A549 treated with RU486 at 1 μM for 4 hours (cell line): ENCODE data around the gene TRIM49. TPM values are rescaled to one million over a fixed set of nuclear protein-coding genes. Genes with fewer than 3 reads are reported as not detected.

ENCODE experiments used
- total RNA-seq: library from RNA; stranded (reverse); fragments of 200-300 nt; extraction: Qiagen RNA extraction; gene quantifications from 5 replicates; pipeline ENCODE4 v1.2.3, GENCODE V29; 2022; ENCODE audit warnings: low read depth

Gene TRIM49, protein sequence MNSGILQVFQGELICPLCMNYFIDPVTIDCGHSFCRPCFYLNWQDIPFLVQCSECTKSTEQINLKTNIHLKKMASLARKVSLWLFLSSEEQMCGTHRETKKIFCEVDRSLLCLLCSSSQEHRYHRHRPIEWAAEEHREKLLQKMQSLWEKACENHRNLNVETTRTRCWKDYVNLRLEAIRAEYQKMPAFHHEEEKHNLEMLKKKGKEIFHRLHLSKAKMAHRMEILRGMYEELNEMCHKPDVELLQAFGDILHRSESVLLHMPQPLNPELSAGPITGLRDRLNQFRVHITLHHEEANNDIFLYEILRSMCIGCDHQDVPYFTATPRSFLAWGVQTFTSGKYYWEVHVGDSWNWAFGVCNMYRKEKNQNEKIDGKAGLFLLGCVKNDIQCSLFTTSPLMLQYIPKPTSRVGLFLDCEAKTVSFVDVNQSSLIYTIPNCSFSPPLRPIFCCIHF
- total RNA-seq, result not detected in 5 replicates

GRCh38 chr11:89808475-89808874, at the start of gene TRIM49:
Gene TRIM49 (minus strand): TSS chr11:89808575. CDS start chr11:89804469, 4,106 bp downstream.

Other genes with a start within 250 kb of the TRIM49 start
- gene TRIM77, start 98.3 kb downstream of the TRIM49 start, total RNA-seq, result not detected in 5 replicates
- not detected in 5 replicates for gene TRIM64B, start 69.9 kb upstream of the TRIM49 start, total RNA-seq
- gene TRIM49D1, start 113.7 kb upstream of the TRIM49 start, total RNA-seq, result 0.05 TPM in 1 of 5 replicates, not detected in the others
- not detected in 5 replicates for gene TRIM49D2, start 115.5 kb upstream of the TRIM49 start, total RNA-seq
- not detected in 5 replicates for gene TRIM64, start 157.5 kb upstream of the TRIM49 start, total RNA-seq
- not detected in 5 replicates for gene TRIM49C, start 222.5 kb upstream of the TRIM49 start, total RNA-seq